B cell (primary cell): Measurements from ENCODE around the gene LPIN3. TPM values are rescaled to one million over a fixed set of nuclear protein-coding genes. Genes with fewer than 3 reads are reported as not detected.

Experiments used
- ATAC-seq: fragments of 200-7000 bp; cut with Tn5 transposase; one replicate; pipeline ENCODE4 v1.10.0; 2021; ENCODE audit warnings: low read depth, mild to moderate bottlenecking, moderate number of reproducible peaks, moderate library complexity
- CTCF ChIA-PET: fragments of 350-600 bp; sonication (Branson Sonifier 250); formaldehyde crosslinking; loops from one replicate; lab custom pipeline; 2021; ENCODE audit warnings: antibody characterized with exemption, inconsistent platforms; lab: Charles Lee
- POLR2A ChIA-PET: fragments of 350-600 bp; sonication (Branson Sonifier 250); formaldehyde crosslinking; loops from one replicate; lab custom pipeline; 2021; ENCODE audit warnings: antibody characterized with exemption; lab: Charles Lee
- DNase-seq: peaks from one replicate; pipeline ENCODE4 v3.0.0; 2013
- H2AFZ ChIP-seq: 2 replicates; pipeline ENCODE4 v1.6.1; 2012; ENCODE audit warnings: mild to moderate bottlenecking, low read depth, low read length; ENCODE audit not compliant: insufficient read depth, poor library complexity, severe bottlenecking
- H3K27ac ChIP-seq, 2 donors: 1 replicate in 1 of 2; 2 replicates in 1 of 2; pipeline ENCODE4 v1.5.1; 2012 to 2013; ENCODE audit warnings: low read length in 2 of 2, mild to moderate bottlenecking in 2 of 2, moderate library complexity in 1 of 2
- H3K27me3 ChIP-seq, 4 experiments: fragments of 200-600 bp in 1 of 4; sonication (generic) in 1 of 4; replicated peaks in 1 of 4; 1 replicate in 2 of 4; 2 replicates in 2 of 4; pipeline versions ENCODE4 v1.6.1 to v1.7.0; 2013 to 2016; ENCODE audit warnings: low read length in 3 of 4, mild to moderate bottlenecking in 2 of 4, mixed read lengths in 1 of 4, moderate library complexity in 1 of 4; ENCODE audit not compliant: insufficient read depth in 4 of 4, control insufficient read depth in 3 of 4; ENCODE audit errors: control extremely low read depth in 1 of 4
- H3K36me3 ChIP-seq, 2 experiments: replicated peaks in 1 of 2; 1 replicate in 1 of 2; 2 replicates in 1 of 2; pipeline versions ENCODE4 v1.6.1 to v1.7.1; 2013; ENCODE audit warnings: low read length in 1 of 2; ENCODE audit not compliant: insufficient read depth in 2 of 2, control insufficient read depth in 1 of 2; ENCODE audit errors: control extremely low read depth in 1 of 2, extremely low read depth in 1 of 2
- H3K4me1 ChIP-seq, 2 donors: fragments of 200-600 bp in 1 of 2; sonication (generic) in 1 of 2; 1 replicate in 1 of 2; 2 replicates in 1 of 2; pipeline versions ENCODE4 v1.5.1 to v1.6.1; 2013 to 2017; ENCODE audit warnings: low read length in 2 of 2; ENCODE audit not compliant: control insufficient read depth in 2 of 2, insufficient read depth in 2 of 2
- H3K4me2 ChIP-seq: replicated peaks from 2 replicates; pipeline ENCODE3; 2012; ENCODE audit warnings: mild to moderate bottlenecking, low read depth, low read length; ENCODE audit not compliant: poor library complexity, severe bottlenecking
- H3K4me3 ChIP-seq, 5 experiments: fragments of 200-600 bp in 1 of 5; sonication (generic) in 1 of 5; 1 replicate in 3 of 5; 2 replicates in 2 of 5; pipeline versions ENCODE4 v1.5.1 to v1.7.0; 2011 to 2016; ENCODE audit warnings: low read length in 4 of 5, mild to moderate bottlenecking in 4 of 5, low read depth in 2 of 5, control low read depth in 1 of 5, moderate library complexity in 1 of 5; ENCODE audit not compliant: insufficient read depth in 1 of 5; ENCODE audit errors: control extremely low read depth in 1 of 5, extremely low read depth in 1 of 5
- H3K79me2 ChIP-seq: fragments of 200-600 bp; sonication (generic); one replicate; pipeline ENCODE4 v1.6.0; 2016; ENCODE audit warnings: low read length; ENCODE audit not compliant: control insufficient read depth, insufficient read depth
- H3K9ac ChIP-seq: fragments of 200-600 bp; sonication (generic); 2 replicates; pipeline ENCODE4 v1.6.1; 2017; ENCODE audit warnings: mild to moderate bottlenecking, low read length, moderate library complexity
- H3K9me3 ChIP-seq, 3 donors: one replicate each; pipeline versions ENCODE4 v1.6.1 to v1.7.1; 2013; ENCODE audit warnings: low read length in 2 of 3; ENCODE audit not compliant: control insufficient read depth in 2 of 3, insufficient read depth in 1 of 3; ENCODE audit errors: control extremely low read depth in 1 of 3
- H4K20me1 ChIP-seq: 2 replicates; pipeline ENCODE4 v1.6.0; 2012; ENCODE audit warnings: mild to moderate bottlenecking, low read length; ENCODE audit not compliant: insufficient read depth, control insufficient read depth, poor library complexity, severe bottlenecking
- H3K27ac Mint-ChIP-seq: one replicate; pipeline ENCODE4 v1.8.0; 2021; ENCODE audit warnings: mixed read lengths
- H3K27me3 Mint-ChIP-seq: one replicate; pipeline ENCODE4 v1.8.0; 2021; ENCODE audit warnings: mixed read lengths
- H3K4me1 Mint-ChIP-seq: one replicate; pipeline ENCODE4 v1.8.0; 2021; ENCODE audit warnings: mixed read lengths
- H3K4me3 Mint-ChIP-seq: one replicate; pipeline ENCODE4 v1.8.0; 2021; ENCODE audit warnings: mixed read lengths
- H3K9me3 Mint-ChIP-seq: one replicate; pipeline ENCODE4 v1.8.0; 2022; ENCODE audit warnings: mixed read lengths; ENCODE audit not compliant: insufficient read depth
- EZH2 ChIP-seq: IDR thresholded peaks from 2 replicates; pipeline ENCODE4 v1.6.1; 2012; ENCODE audit warnings: borderline replicate concordance, low read depth, mild to moderate bottlenecking, moderate library complexity, low read length; ENCODE audit not compliant: insufficient read depth, poor library complexity, severe bottlenecking
- WGBS: methylation state at CpG from one replicate; pipeline ENCODE4 v1.1.5; 2013; ENCODE audit warnings: missing lambda C conversion rate; ENCODE audit not compliant: insufficient coverage; 5-methylcytosine and 5-hydroxymethylcytosine counted together
- intact Hi-C: fragments of 100-400 bp; cut with micrococcal nuclease; formaldehyde crosslinking; loops from one replicate; pipeline ENCODE4 v1.10.0; 2022
- polyA plus RNA-seq: library from polyadenylated mRNA; depleted of rRNA; stranded (reverse); fragments of >200 nt; gene quantifications from 2 replicates; pipeline ENCODE4 v1.2.3, GENCODE V29; 2012
- total RNA-seq, 2 donors: library from RNA; stranded (reverse); fragments of 120-200 nt in 1 of 2; gene quantifications; 1 replicate in 1 of 2; 2 replicates in 1 of 2; pipeline versions ENCODE4 v1.2.3 to v1.2.4, GENCODE V29; 2013 to 2022
- TF ChIP-seq, protein P1 (sequence below): fragments of 200-600 bp; IDR thresholded peaks from one replicate; pipeline ENCODE4 v1.8.0; 2022; ENCODE audit warnings: antibody characterized with exemption, mild to moderate bottlenecking

The LPIN3 gene
- total and polyA plus RNA-seq, 2 donors (not counting 1 experiment from before 2014, with no cell fraction given) = 0.84 to 1.2 TPM

DNA sequence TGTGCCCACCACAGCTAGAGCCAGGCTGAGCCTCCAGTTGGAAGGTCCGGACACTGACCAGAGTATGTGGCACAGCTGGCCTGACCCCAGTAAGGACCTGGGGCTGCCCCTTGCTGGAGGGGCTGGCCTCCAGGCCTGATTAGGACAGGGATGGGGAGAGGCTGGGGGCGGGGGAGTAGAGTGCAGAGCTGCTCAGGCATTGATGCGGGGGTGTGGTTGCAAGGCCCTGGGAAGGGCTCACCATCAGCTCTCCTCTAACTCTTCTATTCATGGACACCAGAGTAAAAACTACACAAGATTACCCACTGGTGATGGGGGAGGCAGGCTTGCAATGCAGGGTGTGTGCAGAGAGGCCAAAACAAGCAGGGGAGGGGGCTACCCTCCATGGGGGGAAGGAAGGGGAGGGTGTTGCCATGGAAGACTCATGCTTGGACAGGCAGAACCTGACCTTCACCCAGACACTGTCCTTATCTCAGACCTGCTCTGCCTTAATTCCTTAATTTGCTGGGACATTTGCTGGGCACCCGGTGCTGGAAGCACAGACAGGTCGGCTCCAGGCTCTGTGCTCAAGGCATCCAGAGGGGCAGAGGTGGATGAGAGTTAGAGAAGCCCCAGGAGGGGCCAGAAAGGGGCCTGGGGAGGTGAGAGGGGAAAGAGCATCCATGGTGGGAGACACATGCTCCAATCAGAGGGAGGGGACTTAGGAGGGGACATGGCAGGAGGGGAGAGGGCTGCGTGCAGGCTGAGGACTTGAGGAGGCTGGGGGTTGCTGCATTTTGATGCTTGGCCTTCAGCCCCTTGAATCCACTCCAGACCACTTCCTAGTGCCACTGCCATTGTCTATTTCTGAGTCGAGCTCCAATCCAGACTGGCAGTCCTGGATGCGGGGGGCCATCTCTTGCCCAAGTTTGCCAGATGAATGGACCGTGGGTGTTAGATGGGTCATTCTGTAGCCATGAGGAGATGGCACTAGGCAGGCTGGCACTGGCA lies 33.6 kb downstream of the LPIN3 start:
- ATAC-seq (no peak), DNase-seq (no peak)
- Histone ChIP-seq H3K4me2 (no peak overlapping the region), H3K4me3 (no peak overlapping the region), H3K9me3 (peaks cover 0 to 40% (median 5%) of the 10 kb centered on the region in 3 donors), H3K27ac (no peak overlapping the region), H3K4me1 (no peaks in the 10 kb centered on the region), H3K79me2 (no peaks in the 10 kb centered on the region), H4K20me1 (no peaks in the 10 kb centered on the region), H3K36me3 (no peaks in the 10 kb centered on the region), H2AFZ (no peak overlapping the region), H3K27me3 (peaks cover 0 to 7% (median 2%) of the 10 kb centered on the region in 4 experiments), H3K9ac (no peak overlapping the region)
- intact Hi-C loops = no loop called here
- TF ChIP-seq, protein P1, sequence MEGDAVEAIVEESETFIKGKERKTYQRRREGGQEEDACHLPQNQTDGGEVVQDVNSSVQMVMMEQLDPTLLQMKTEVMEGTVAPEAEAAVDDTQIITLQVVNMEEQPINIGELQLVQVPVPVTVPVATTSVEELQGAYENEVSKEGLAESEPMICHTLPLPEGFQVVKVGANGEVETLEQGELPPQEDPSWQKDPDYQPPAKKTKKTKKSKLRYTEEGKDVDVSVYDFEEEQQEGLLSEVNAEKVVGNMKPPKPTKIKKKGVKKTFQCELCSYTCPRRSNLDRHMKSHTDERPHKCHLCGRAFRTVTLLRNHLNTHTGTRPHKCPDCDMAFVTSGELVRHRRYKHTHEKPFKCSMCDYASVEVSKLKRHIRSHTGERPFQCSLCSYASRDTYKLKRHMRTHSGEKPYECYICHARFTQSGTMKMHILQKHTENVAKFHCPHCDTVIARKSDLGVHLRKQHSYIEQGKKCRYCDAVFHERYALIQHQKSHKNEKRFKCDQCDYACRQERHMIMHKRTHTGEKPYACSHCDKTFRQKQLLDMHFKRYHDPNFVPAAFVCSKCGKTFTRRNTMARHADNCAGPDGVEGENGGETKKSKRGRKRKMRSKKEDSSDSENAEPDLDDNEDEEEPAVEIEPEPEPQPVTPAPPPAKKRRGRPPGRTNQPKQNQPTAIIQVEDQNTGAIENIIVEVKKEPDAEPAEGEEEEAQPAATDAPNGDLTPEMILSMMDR = no peak
- TF ChIP-seq EZH2 = no peak
- Mint-ChIP-seq H3K4me3 (no peak overlapping the region), H3K27ac (no peak overlapping the region), H3K9me3 (peaks cover 5% of the 10 kb centered on the region), H3K27me3 (peaks cover 56% of the 10 kb centered on the region), H3K4me1 (no peaks in the 10 kb centered on the region)
- ChIA-PET CTCF (interaction anchor here (1.0 kb wide), 1 partner anchor 201 kb away, joined by 3 read pairs; no protein-coding TSS in a partner anchor), POLR2A (no interaction called here)
- WGBS = 85% methylated on average over 6 of the region's 9 CpGs

DNA sequence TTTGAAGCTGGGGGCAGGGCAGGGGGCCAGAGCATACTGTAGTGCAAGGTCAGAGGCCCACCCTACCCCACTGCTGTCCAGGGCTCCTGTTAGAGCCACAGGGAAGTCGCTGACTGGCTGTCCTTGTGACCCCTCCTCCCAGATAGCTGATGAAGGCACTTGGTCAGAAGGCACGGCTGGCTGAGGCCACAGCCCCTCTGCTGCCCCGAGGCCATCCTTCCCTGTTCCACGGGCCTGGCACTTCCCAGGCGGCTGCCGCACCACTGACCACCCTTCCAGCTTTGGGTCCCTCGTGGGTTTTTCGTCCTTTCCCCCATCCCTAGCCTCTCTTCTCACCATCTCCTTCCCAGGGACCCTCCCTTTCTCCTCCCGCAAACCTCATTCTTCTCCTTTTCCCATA lies 35.2 kb downstream of the LPIN3 start:
- H3K36me3 ChIP-seq = no peaks in the 10 kb centered on the region
- no peak overlapping the region for H2AFZ ChIP-seq
- ChIA-PET CTCF (no interaction called here), POLR2A (no interaction called here)
- Mint-ChIP-seq H3K4me1 (no peaks in the 10 kb centered on the region), H3K27me3 (peaks cover 61% of the 10 kb centered on the region), H3K27ac (no peak overlapping the region), H3K4me3 (no peak overlapping the region), H3K9me3 (peaks cover 5% of the 10 kb centered on the region)
- no peak for TF ChIP-seq EZH2
- TF ChIP-seq, protein P1 = no peak
- no peak overlapping the region for H3K4me2 ChIP-seq
- DNase-seq (no peak), ATAC-seq (no peak)
- H3K9ac ChIP-seq = no peak overlapping the region
- peaks cover 0 to 4% (median 2%) of the 10 kb centered on the region in 4 experiments for H3K27me3 ChIP-seq
- H3K79me2 ChIP-seq = no peaks in the 10 kb centered on the region
- no peaks in the 10 kb centered on the region for H3K4me1 ChIP-seq
- WGBS = 73% methylated on average over 7 of the region's 9 CpGs
- no peak overlapping the region for H3K27ac ChIP-seq
- intact Hi-C loops = no loop called here
- H3K4me3 ChIP-seq = no peak overlapping the region
- no peaks in the 10 kb centered on the region for H4K20me1 ChIP-seq
- H3K9me3 ChIP-seq = peaks cover 0 to 28% (median 5%) of the 10 kb centered on the region in 3 donors
